K562 (cell line): ENCODE data around the gene PTGER4. TPM values are rescaled to one million over a fixed set of nuclear protein-coding genes. Genes with fewer than 3 reads are reported as not detected.

ENCODE experiments used
- ATAC-seq: fragments of 200-7000 bp; cut with Tn5 transposase; 3 replicates; pipeline ENCODE4 v1.9.1; 2020; ENCODE audit warnings: moderate library complexity
- BruUV-seq: library from RNA; stranded (reverse); fragments of 400-500 nt; replicated peaks from 2 replicates; lab custom pipeline; 2021; lab: Mats Ljungman, UMichigan
- CTCF ChIA-PET: fragments of 300-600 bp; formaldehyde crosslinking; extraction: SDS; loops from one replicate; lab custom pipeline; 2021; ENCODE audit warnings: low intra/inter-chr PET ratio; lab: Yijun Ruan, JAX
- POLR2A ChIA-PET: fragments of 300-600, 350-650 bp; sonication (Branson Sonifier 250); formaldehyde crosslinking; extraction: SDS; loops from one replicate; lab custom pipeline; 2021; ENCODE audit warnings: antibody characterized with exemption, inconsistent platforms; lab: Yijun Ruan, JAX
- DNase-seq, 4 experiments: peaks; one replicate each; pipeline versions ENCODE4 v3.0.0 to v3.0.0-alpha.2; 2011 to 2018; ENCODE audit warnings: low spot score in 3 of 4, mixed read lengths in 3 of 4; ENCODE audit errors: extremely low read depth in 1 of 4
- FAIRE-seq: peaks from 2 replicates; lab custom pipeline; 2011; peaks lifted over from hg19 to GRCh38; lab: Jason Lieb, UNC
- H2AFZ ChIP-seq: 2 replicates; pipeline ENCODE4 v1.6.0; 2011; ENCODE audit warnings: low read depth, low read length, control low read depth, inconsistent platforms
- H3K27ac ChIP-seq: fragments of 200-600 bp; 3 replicates; pipeline ENCODE4 v1.8.0; 2011; ENCODE audit warnings: low read depth, mild to moderate bottlenecking, control low read depth, inconsistent platforms, low read length, moderate library complexity, mixed read lengths; ENCODE audit errors: extremely low read depth
- H3K27me3 ChIP-seq, 2 experiments: fragments of 300-600 bp in 1 of 2; 2 replicates in 1 of 2; 3 replicates in 1 of 2; pipeline versions ENCODE4 v1.6.0 to v1.8.0; 2011; ENCODE audit warnings: inconsistent platforms in 2 of 2, low read length in 2 of 2, mild to moderate bottlenecking in 1 of 2, mixed read lengths in 1 of 2, moderate library complexity in 1 of 2; ENCODE audit not compliant: control insufficient read depth in 2 of 2, insufficient read depth in 2 of 2
- H3K36me3 ChIP-seq: fragments of 300-600 bp; 3 replicates; pipeline ENCODE4 v1.8.0; 2011; ENCODE audit warnings: mild to moderate bottlenecking, low read length, inconsistent platforms; ENCODE audit not compliant: control insufficient read depth, insufficient read depth
- H3K4me1 ChIP-seq, 2 experiments: fragments of 200-600 bp in 1 of 2; replicated peaks in 1 of 2; 2 replicates in 1 of 2; 3 replicates in 1 of 2; pipeline versions ENCODE4 v1.5.1 to v1.8.0; 2011; ENCODE audit warnings: inconsistent platforms in 2 of 2, low read length in 2 of 2, mild to moderate bottlenecking in 1 of 2, mixed read lengths in 1 of 2, moderate library complexity in 1 of 2; ENCODE audit not compliant: control insufficient read depth in 2 of 2, insufficient read depth in 2 of 2
- H3K4me2 ChIP-seq: 2 replicates; pipeline ENCODE4 v1.6.1; 2011; ENCODE audit warnings: low read length, control low read depth, inconsistent platforms, mixed read lengths; ENCODE audit not compliant: insufficient read depth
- H3K4me3 ChIP-seq: fragments of 200-600 bp; sonication (generic), shearing (Covaris generic); 2 replicates; pipeline ENCODE4 v1.5.1; 2016; ENCODE audit warnings: control low read depth, inconsistent platforms
- H3K79me2 ChIP-seq: fragments of 200-600 bp; 3 replicates; pipeline ENCODE4 v1.8.0; 2011; ENCODE audit warnings: low read length, inconsistent platforms; ENCODE audit not compliant: control insufficient read depth, insufficient read depth
- H3K9ac ChIP-seq, 2 experiments: 2 replicates each; pipeline versions ENCODE4 v1.6.0 to v1.6.1; 2011; ENCODE audit warnings: low read depth in 2 of 2, low read length in 2 of 2, control low read depth in 1 of 2, inconsistent platforms in 1 of 2, mild to moderate bottlenecking in 1 of 2, mixed read lengths in 1 of 2; ENCODE audit not compliant: insufficient read depth in 1 of 2
- H3K9me1 ChIP-seq: one replicate; pipeline ENCODE4 v1.6.0; 2011; ENCODE audit warnings: inconsistent platforms, mild to moderate bottlenecking, low read length, moderate library complexity; ENCODE audit not compliant: control insufficient read depth, insufficient read depth
- H3K9me3 ChIP-seq: replicated peaks from 2 replicates; pipeline ENCODE4 v1.5.1; 2011; ENCODE audit warnings: low read depth, low read length, inconsistent platforms; ENCODE audit not compliant: control insufficient read depth, insufficient read depth
- H4K20me1 ChIP-seq: replicated peaks from 2 replicates; pipeline ENCODE4 v1.6.1; 2011; ENCODE audit warnings: low read length, inconsistent platforms, mixed read lengths; ENCODE audit not compliant: control insufficient read depth, insufficient read depth
- MEIS2 ChIP-seq: fragments of 450-650 bp; IDR thresholded peaks from 2 replicates; pipeline ENCODE4 v1.6.1; 2014; ENCODE audit warnings: mild to moderate bottlenecking; ENCODE audit not compliant: partially characterized antibody
- MTA3 ChIP-seq: fragments of 450-650 bp; formaldehyde crosslinking; IDR thresholded peaks from 2 replicates; pipeline ENCODE4 v1.6.1; 2017; ENCODE audit warnings: mild to moderate bottlenecking, borderline replicate concordance
- RBM22 ChIP-seq: fragments of 200-400 bp; formaldehyde crosslinking; IDR thresholded peaks from 2 replicates; pipeline ENCODE4 v1.6.1; 2018; ENCODE audit warnings: low read length, low read depth; ENCODE audit not compliant: poor library complexity, severe bottlenecking
- SMC3 ChIP-seq: conservative IDR thresholded peaks from 2 replicates; pipeline ENCODE4 v1.6.1; 2011; ENCODE audit warnings: low read depth, low read length, improper control_type of control experiment; ENCODE audit not compliant: insufficient read depth
- TAF7 ChIP-seq: fragments of 450-650 bp; IDR thresholded peaks from 2 replicates; pipeline ENCODE4 v1.6.1; 2016; ENCODE audit warnings: missing genetic modification characterization, missing compliant biosample characterization
- ZNF324 ChIP-seq: fragments of 250-450 bp; sonication (Bioruptor Pico); IDR thresholded peaks from 2 replicates; pipeline ENCODE4 v1.4.0; 2020; ENCODE audit warnings: mild to moderate bottlenecking
- in situ Hi-C: fragments of 300-500 bp; cut with MboI; formaldehyde crosslinking; loops from 4 replicates; pipeline ENCODE4 v1.15.0; 2018; ENCODE audit warnings: inconsistent platforms, mixed read lengths
- intact Hi-C: fragments of 100-400 bp; cut with micrococcal nuclease; formaldehyde crosslinking; loops from 2 replicates; pipeline ENCODE4 v1.14.2; 2022
- polyA plus RNA-seq, 8 experiments: library from polyadenylated mRNA; depleted of rRNA in 4 of 8; stranded (reverse) in 5 of 8; unstranded in 3 of 8; fragments of >200 nt; fragmentation: Nextera tagmentation in 2 of 8; fragmentation: Illumina TruSeq in 1 of 8; extraction: Ambion mirVana in 2 of 8; extraction: Trizol in 1 of 8; gene quantifications; 2 replicates each; pipeline versions ENCODE4 v1.2.1 to v1.2.3, GENCODE V29; 2011 to 2014; ENCODE audit warnings: inconsistent platforms in 1 of 8, missing spikeins in 1 of 8
- total RNA-seq, 7 experiments: library from RNA; depleted of rRNA in 6 of 7; stranded (reverse); fragments of >200 nt in 6 of 7; fragmentation: Illumina TruSeq in 2 of 7; extraction: Trizol in 2 of 7; gene quantifications; 2 replicates each; pipeline versions ENCODE4 v1.2.1 to v1.2.3, GENCODE V29; 2011 to 2021; ENCODE audit warnings: low replicate concordance in 1 of 7
- TF ChIP-seq, protein P1 (sequence below): sonication (generic); formaldehyde crosslinking; IDR thresholded peaks from 2 replicates; pipeline ENCODE4 v1.8.0; 2022; ENCODE audit warnings: missing genetic modification reagents, mild to moderate bottlenecking, borderline replicate concordance
- TF ChIP-seq, protein P2 (sequence below): sonication (generic); formaldehyde crosslinking; IDR thresholded peaks from 2 replicates; pipeline ENCODE4 v1.8.1; 2023; ENCODE audit warnings: mild to moderate bottlenecking, missing genetic modification reagents
- TF ChIP-seq, protein P3 (sequence below): sonication (generic); formaldehyde crosslinking; IDR thresholded peaks from 2 replicates; pipeline ENCODE4 v1.8.1; 2023; ENCODE audit warnings: missing genetic modification reagents, mild to moderate bottlenecking, borderline replicate concordance
- TF ChIP-seq, protein P4 (sequence below), 3 experiments: fragments of 200-800 bp in 1 of 3; sonication (Bioruptor generic) in 1 of 3; sonication (generic) in 1 of 3; formaldehyde crosslinking in 1 of 3; IDR thresholded peaks; 2 replicates each; pipeline versions ENCODE4 v1.6.1 to v1.8.0; 2016 to 2022; ENCODE audit warnings: mild to moderate bottlenecking in 2 of 3, missing compliant biosample characterization in 2 of 3, missing genetic modification characterization in 2 of 3, missing genetic modification reagents in 1 of 3

Gene PTGER4
- total and polyA plus RNA-seq, 9 of the 15 experiments (the other 6 are each of a cell fraction or from before 2014, with no cell fraction given), result 0.31 TPM; not detected in 8

DNA sequence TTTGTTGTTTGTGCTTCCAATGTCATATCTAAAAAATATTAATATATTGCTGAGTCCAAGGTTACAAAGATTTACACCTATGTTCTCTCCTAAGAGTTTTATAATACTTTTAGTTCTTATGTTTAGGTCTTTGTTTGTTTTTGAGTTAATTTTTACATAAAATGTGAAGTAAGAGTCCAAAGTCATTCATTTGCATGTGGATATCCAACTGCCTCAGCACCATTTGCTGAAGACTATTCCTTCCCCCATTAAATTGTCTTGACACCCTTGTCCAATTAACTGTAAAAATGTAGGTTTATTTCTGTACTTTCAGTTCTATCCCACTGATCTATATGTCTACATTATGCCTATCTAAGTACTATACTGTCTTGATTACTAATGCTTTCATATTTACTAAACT, 40.4 kb downstream of the PTGER4 start:
- H3K36me3 ChIP-seq, result peaks cover 7% of the 10 kb centered on the region; the same call in 1 of the 3 replicates
- H2AFZ ChIP-seq, result no peak overlapping the region
- DNase-seq, result no peak
- CTCF ChIA-PET, result no interaction called here
- no peaks in the 10 kb centered on the region for H4K20me1 ChIP-seq
- ATAC-seq, result no peak
- no peak overlapping the region for H3K4me3 ChIP-seq
- H3K27me3 ChIP-seq, result no peaks in the 10 kb centered on the region
- H3K4me1 ChIP-seq, result no peaks in the 10 kb centered on the region
- no peaks in the 10 kb centered on the region for H3K79me2 ChIP-seq
- no TSS peak for BruUV-seq
- no peak overlapping the region for H3K27ac ChIP-seq
- intact Hi-C loops (no loop called here), in situ Hi-C loops (no loop called here)
- H3K4me2 ChIP-seq, result no peak overlapping the region
- H3K9me1 ChIP-seq, result no peaks in the 10 kb centered on the region
- FAIRE-seq, result no peak
- POLR2A ChIA-PET, result interaction anchor here (1.1 kb wide), 1 partner anchor 31 kb away, joined by 3 read pairs; no protein-coding TSS in a partner anchor
- H3K9ac ChIP-seq, result no peak overlapping the region
- H3K9me3 ChIP-seq, result no peaks in the 10 kb centered on the region
- TF ChIP-seq, protein P1, sequence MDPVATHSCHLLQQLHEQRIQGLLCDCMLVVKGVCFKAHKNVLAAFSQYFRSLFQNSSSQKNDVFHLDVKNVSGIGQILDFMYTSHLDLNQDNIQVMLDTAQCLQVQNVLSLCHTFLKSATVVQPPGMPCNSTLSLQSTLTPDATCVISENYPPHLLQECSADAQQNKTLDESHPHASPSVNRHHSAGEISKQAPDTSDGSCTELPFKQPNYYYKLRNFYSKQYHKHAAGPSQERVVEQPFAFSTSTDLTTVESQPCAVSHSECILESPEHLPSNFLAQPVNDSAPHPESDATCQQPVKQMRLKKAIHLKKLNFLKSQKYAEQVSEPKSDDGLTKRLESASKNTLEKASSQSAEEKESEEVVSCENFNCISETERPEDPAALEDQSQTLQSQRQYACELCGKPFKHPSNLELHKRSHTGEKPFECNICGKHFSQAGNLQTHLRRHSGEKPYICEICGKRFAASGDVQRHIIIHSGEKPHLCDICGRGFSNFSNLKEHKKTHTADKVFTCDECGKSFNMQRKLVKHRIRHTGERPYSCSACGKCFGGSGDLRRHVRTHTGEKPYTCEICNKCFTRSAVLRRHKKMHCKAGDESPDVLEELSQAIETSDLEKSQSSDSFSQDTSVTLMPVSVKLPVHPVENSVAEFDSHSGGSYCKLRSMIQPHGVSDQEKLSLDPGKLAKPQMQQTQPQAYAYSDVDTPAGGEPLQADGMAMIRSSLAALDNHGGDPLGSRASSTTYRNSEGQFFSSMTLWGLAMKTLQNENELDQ (CRISPR knock-in tag), result no peak
- TF ChIP-seq TAF7 (tag), result no peak
- no peak for TF ChIP-seq MTA3
- TF ChIP-seq, protein P2, sequence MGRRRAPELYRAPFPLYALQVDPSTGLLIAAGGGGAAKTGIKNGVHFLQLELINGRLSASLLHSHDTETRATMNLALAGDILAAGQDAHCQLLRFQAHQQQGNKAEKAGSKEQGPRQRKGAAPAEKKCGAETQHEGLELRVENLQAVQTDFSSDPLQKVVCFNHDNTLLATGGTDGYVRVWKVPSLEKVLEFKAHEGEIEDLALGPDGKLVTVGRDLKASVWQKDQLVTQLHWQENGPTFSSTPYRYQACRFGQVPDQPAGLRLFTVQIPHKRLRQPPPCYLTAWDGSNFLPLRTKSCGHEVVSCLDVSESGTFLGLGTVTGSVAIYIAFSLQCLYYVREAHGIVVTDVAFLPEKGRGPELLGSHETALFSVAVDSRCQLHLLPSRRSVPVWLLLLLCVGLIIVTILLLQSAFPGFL (CRISPR knock-in tag), result no peak
- no peak for TF ChIP-seq MEIS2
- no peak for TF ChIP-seq SMC3
- TF ChIP-seq, protein P3, sequence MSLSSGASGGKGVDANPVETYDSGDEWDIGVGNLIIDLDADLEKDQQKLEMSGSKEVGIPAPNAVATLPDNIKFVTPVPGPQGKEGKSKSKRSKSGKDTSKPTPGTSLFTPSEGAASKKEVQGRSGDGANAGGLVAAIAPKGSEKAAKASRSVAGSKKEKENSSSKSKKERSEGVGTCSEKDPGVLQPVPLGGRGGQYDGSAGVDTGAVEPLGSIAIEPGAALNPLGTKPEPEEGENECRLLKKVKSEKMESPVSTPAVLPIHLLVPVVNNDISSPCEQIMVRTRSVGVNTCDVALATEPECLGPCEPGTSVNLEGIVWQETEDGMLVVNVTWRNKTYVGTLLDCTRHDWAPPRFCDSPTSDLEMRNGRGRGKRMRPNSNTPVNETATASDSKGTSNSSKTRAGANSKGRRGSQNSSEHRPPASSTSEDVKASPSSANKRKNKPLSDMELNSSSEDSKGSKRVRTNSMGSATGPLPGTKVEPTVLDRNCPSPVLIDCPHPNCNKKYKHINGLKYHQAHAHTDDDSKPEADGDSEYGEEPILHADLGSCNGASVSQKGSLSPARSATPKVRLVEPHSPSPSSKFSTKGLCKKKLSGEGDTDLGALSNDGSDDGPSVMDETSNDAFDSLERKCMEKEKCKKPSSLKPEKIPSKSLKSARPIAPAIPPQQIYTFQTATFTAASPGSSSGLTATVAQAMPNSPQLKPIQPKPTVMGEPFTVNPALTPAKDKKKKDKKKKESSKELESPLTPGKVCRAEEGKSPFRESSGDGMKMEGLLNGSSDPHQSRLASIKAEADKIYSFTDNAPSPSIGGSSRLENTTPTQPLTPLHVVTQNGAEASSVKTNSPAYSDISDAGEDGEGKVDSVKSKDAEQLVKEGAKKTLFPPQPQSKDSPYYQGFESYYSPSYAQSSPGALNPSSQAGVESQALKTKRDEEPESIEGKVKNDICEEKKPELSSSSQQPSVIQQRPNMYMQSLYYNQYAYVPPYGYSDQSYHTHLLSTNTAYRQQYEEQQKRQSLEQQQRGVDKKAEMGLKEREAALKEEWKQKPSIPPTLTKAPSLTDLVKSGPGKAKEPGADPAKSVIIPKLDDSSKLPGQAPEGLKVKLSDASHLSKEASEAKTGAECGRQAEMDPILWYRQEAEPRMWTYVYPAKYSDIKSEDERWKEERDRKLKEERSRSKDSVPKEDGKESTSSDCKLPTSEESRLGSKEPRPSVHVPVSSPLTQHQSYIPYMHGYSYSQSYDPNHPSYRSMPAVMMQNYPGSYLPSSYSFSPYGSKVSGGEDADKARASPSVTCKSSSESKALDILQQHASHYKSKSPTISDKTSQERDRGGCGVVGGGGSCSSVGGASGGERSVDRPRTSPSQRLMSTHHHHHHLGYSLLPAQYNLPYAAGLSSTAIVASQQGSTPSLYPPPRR (CRISPR knock-in tag), result no peak
- TF ChIP-seq, protein P4, sequence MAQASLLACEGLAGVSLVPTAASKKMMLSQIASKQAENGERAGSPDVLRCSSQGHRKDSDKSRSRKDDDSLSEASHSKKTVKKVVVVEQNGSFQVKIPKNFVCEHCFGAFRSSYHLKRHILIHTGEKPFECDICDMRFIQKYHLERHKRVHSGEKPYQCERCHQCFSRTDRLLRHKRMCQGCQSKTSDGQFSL (CRISPR knock-in tag; IDR thresholded peaks at IDR 0.05), result no peak
- TF ChIP-seq, protein P4 (tag; IDR thresholded peaks at IDR 0.05), result no peak
- TF ChIP-seq ZNF324 (CRISPR knock-in tag), result no peak
- TF ChIP-seq RBM22, result no peak
